Right renal cortex interstitium (tissue), 3 donors: ENCODE measurements around the gene PYGO1. TPM values are rescaled to one million over a fixed set of nuclear protein-coding genes. Genes with fewer than 3 reads are reported as not detected.

ENCODE experiments used
- DNase-seq, 3 donors: peaks; one replicate each; pipeline ENCODE4 v3.0.0-alpha.2; 2013; ENCODE audit warnings: low read depth in 3 of 3, low spot score in 2 of 3
- polyA plus RNA-seq, 3 donors: library from polyadenylated mRNA; unstranded; fragments of 120-200 nt; gene quantifications; one replicate each; pipeline ENCODE4 v1.2.1, GENCODE V29; 2013; ENCODE audit not compliant: insufficient read length in 3 of 3

The PYGO1 gene
- polyA plus RNA-seq, 3 donors, result 14.8 to 16.5 (median 15.4) TPM

DNA sequence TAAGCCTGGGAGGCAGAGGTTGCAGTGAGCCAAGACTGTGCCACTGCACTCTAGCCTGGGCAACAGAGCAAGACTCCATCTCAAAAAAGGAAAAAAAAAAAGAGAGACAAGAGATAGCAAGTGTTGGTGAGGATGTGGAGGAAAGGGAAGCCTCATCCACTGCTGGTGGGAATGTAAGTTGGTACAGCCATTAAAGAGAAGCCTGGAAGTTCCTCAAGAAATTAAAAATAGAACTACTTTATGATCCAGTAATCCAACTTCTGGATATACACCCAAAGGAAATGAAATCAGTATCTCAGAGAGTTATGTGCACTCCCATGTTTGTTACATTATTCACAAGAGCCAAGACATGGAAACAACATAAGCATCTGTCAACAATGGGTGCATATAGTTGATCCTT, 14.9 kb downstream of the PYGO1 start:
- no peak for DNase-seq

DNA sequence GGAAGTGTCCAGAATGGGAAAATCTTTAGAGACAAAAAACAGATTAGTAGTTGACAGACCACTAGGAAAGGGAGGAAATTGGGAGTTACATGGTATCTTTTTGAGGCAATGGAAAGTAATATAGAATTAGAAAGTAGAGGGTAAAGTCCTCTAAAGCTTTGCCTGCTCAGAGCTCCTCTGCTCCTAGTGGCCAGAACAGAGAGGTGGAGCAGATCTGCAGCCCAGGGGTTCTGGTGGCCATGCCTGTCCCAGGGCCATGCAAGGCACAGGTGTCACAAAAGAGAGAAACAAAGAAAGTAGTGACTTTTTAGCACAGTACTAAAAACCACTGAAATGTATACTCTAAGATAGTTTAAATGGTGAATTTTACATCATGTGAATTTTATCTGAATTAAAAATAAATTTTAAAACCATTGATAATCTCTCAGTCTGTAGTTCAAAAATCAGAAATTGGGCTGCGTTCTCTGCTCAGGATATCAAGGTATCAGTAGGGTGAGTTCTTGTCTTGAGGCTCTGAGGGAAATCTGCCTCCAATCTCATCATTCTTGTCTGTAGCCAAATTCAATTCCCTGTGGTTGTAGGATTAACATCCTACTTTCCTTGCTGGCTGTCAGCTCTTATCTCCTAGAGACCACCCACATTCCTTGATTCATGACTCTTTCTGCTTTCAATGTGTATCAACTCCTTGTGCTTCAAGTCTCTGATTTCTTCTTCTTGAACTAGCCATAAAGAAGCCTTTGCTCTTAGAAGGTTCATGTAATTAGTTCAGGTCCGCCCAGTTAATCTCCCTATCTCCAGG, 23.6 kb downstream of the PYGO1 start:
- no peak for DNase-seq

DNA sequence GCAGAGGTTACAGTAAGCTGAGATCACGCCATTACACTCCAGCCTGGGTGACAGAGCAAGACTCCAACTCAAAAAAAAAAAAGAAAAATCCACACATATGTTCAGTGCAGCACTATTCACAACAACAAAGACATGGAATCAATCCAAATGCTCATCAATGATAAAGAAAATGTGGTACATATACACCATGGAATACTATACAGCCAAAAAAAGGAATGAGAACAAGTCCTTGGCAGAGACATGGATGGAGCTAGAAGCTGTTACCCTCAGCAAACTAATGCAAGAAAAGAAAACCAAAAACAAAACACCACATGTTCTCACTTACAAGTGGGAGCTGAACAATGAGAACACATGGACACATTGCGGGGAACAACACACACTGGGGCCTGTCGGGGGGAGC, 25.5 kb downstream of the PYGO1 start:
- DNase-seq, result no peak

DNA sequence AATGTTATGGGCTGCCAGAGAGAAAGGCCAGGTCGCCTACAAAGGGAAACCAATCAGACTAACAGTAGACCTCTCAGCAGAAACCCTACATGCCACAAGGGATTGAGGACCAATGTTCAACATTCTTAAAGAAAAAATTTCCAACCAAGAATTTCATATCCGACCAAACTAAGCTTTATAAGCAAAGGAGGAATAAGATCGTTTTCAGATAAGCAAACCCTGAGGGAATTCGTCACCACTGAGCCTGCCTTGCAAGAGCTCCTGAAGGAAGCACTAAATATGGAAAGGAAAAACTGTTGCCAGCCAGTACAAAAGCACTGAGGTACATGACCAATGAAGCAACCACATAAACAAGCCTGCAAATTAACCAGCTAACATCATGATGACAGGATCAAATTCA, 33.1 kb downstream of the PYGO1 start:
- DNase-seq, result no peak

DNA sequence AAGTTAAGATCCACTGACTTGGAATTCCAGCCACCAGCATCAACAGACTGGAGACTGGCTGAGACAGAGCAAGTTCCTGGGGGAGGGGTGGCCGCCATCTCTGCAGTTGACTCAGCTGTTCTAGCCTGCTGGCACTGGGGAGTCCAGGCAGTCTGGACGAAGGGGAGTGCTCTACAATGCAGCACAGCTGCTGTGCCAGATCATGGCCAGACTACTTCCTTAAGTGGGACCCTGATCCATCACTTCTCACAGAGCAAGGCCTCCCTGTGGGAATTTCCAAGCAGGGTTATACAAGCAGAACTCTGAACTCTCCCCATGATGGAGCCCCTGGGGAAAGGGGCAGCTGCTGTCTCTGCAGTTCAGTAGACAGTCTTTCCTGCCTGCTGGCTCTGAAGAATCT, 35.2 kb downstream of the PYGO1 start:
- DNase-seq, result no peak

DNA sequence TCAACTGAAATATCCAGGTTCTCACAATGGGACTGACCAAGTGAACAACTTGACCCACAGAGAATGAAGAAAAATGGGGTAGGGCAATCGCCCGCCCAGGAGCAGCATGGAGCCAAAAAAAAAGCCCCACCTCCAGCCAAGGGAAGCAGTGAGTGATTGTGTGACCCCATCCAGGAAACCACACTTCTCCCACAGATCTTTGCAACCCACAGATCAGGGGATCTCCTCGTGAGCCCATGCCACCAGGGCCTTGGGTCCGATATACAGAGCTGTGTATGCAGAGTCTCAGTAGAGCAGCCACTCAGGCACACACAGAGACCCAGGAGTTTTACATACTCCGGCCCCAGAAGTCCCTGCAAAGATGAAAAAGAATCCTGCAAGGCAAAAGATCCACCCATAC, 35.7 kb downstream of the PYGO1 start:
- DNase-seq, result no peak

DNA sequence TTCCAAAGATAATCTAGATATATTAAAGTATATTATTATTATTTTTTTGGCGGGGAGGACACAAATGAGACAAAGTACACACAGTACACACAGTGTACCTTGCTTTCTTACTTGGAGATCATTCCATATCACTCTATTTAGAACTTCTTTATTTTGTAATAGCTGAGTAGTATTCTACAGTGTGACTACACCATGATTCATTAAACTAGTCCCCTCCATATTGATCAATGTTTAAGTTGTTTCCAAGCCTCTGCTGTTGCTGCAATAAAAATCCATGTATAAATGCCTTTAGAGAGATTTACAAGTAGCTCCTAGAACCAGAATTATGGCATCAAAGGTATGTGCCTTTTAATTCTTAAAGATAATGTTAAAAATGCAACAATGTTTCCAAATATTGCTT, 38.8 kb downstream of the PYGO1 start:
- no peak for DNase-seq

DNA sequence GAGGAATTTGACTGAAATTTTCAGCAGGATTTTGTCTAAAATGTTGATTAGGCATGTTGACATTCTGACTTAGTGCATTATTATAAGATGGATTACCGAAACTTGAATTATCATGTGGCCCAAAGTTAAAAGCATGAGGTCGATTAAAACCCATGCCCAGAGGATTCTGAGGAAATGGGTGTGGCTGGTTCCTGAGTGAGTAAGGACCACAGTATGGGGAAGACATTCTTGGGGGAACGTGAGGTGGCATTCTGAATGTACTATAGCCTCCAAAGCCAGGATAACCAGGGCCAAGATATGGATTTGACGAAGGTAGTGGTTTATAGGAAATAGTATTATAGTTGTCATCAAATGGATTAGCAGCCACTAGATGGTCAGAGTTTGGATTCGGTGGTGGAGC, 41.4 kb downstream of the PYGO1 start:
- DNase-seq, result no peak

DNA sequence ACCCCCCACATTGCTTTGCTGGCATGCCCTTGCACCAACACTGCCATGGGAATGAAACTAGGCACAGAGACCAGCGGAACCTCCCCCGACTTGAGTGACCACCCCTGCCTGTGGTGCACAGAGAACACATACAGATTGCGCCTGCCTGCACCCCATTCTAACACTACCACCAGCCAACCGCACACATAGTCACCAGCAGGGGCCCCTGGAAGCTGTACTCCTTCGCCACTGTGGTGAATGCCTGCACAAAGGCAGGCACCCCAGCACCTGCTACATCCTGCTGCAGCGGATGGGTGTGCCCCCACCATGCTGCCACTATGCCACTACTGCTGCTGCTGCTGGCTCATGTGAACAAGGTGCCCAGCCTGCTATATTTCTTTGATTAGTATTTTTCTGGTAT, 52.7 kb downstream of the PYGO1 start:
- no peak for DNase-seq

DNA sequence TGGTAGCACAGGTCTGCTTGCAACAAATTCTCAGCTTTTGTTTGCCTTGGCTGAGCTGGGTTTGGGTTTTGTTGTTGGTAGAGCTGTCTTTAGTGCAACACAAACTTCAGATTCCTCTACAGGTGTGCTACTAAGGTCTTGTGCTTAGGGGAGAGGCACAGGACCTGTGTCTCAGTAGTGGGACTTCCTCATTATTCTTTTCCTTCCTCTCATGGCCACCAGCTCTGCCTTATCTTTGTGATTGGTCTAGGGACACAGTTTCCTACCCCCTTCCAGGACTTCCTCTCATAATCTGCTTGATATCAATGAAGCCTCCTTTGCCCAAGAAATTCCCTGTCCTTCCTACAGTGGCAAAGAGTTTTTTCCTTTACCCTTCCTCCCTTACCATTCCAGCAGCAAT, 55.2 kb downstream of the PYGO1 start:
- no peak for DNase-seq

DNA sequence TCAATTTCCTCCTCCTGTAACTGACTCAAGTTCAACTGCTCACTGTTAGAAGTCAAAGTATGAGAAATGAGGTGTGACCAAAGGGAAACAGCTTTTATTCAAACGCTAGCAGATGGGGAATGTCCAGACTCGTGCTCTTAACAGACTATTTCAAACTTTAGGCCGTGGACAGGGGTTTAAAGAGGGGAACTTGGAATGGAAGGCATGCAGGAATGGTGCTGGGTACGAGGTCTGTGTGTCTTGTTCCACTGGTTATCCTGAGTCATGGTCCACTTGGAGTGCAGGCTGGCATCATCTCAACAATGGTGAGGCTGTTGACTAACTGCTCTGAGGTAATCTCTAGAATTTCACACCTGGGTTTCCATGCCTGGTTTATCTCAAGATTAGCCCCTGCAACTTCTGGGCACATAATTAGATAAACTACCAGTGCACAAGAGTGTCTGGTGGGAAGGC, 57.3 kb downstream of the PYGO1 start:
- DNase-seq, result no peak

DNA sequence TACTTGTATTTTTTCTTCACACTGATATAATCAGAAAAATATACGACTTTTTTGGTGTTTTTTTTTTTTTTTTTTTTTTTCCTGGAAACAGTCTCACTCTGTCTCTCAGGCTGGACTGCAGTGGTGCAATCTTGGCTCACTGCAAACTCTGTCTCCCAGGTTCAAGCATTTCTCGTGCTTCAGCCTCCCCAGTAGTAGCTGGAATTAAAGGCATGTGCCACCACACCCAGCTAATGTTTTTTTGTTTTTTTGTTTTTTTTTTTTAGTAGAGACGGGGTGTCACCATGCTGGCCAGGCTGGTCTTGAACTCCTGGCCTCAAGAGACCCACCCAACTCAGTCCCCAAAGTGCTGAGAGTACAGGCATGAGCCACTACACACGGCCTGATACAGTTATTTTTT, 59.3 kb downstream of the PYGO1 start:
- no peak for DNase-seq

DNA sequence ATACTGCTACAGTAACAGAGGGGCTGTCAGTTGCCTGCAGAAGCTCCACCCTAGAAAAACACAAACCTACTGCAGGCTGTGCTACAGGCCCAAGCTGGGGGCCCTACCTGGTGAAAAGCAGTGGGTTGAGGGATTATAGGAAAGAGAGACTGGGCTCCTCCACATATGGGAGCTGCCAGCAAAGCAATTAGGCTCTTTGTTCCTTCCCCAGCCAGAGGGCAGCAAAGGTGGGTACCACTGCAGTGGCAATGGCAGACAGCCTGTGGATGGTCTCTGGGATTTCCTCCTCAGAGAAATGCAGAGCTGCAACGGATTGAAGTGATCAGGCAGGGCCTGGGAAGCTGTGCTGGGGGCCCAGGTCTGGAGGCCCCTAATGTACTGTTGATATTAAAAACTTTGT, 61.0 kb downstream of the PYGO1 start:
- DNase-seq, result no peak

DNA sequence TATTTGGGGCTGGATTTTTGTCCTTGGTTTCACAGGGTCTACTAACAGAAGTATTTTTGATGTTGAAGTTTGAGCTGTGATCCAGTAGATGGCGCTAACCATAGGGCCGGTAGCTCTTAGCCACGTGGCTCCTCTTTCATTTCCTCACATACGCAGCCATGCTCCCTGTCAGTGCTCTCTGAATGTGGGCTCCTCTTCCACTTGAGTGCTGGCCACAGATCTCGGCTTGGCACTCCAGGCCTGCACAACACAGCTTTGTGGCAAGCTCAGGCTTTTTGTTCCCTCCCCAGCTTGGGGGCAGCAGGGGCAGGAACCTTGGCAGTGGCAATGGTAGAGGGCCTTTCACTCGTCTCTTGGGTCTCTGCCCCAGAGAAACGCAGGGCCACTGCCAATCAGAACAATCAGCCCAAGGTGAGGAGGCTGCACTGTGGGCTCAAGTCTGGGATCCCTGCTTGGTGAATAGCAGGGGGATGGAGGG, 61.5 kb downstream of the PYGO1 start:
- DNase-seq, result no peak

DNA sequence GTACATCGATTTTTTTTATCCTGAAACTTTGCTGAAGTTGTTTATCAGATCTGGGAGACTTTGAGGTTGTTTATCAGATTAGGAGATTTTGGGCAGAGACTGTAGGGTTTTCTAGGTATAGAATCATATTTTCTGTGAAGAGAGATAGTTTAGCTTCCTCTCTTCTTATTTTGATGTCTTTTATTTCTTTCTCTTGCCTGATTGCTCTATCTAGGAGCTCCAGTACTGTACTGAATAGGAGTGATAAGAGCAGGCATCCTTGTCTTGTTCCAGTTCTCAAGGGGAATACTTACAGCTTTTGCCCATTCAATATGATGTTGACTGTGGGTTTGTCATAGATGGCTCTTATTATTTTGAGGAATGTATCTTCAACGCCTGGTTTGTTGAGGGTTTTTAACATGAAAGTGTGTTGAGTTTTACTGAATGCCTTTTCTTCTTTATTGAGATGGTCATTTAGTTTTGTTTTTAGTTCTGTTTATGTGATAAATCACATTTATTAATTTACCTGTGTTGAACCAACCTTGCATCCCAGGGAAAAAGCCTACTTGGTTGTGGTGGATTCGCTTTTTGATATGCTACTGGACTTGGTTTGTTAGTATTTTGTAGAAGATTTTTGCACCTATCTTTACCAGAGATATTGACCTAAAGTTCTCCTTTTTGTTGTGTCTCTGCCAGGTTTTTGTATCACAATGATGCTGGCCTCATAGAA, 65.2 kb downstream of the PYGO1 start:
- no peak for DNase-seq

DNA sequence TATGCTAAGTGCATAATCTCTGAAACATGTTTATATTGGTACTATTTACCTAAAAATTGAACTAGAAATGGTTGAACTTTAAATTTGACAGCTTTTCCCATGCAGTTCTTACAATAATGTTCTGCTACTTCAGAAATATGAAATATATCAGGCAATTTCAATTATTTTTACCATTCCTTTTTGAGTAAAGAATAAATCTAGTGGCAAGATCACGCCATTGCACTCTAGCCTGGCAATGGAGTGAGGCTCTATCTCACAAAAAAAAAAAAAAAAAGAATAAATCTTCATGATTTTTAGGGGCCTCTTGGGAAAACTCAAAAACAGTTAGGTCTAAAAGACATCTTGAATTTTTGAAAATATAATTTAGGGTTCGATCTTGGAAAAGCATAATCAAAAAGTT, 69.5 kb downstream of the PYGO1 start:
- no peak for DNase-seq

DNA sequence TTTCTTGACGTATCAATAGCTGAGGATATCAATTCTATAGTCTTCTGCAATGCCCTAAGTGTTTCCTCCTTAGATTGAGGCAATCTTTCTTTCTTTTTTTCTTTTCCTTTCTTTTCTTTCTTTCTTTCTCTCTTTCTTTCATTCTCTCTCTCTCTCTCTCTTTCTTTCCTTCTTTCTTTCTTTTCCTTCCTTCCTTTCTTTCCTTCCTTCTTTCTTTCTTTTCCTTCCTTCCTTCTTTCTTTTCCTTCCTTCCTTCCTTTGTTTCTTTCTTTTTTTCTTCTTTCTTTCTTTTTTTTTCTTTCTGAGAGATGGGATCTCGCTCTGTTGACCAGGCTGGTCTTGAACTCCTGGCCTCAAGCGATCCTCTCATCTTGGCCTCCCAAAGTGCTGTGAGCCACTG, 70.1 kb downstream of the PYGO1 start:
- DNase-seq, result no peak

DNA sequence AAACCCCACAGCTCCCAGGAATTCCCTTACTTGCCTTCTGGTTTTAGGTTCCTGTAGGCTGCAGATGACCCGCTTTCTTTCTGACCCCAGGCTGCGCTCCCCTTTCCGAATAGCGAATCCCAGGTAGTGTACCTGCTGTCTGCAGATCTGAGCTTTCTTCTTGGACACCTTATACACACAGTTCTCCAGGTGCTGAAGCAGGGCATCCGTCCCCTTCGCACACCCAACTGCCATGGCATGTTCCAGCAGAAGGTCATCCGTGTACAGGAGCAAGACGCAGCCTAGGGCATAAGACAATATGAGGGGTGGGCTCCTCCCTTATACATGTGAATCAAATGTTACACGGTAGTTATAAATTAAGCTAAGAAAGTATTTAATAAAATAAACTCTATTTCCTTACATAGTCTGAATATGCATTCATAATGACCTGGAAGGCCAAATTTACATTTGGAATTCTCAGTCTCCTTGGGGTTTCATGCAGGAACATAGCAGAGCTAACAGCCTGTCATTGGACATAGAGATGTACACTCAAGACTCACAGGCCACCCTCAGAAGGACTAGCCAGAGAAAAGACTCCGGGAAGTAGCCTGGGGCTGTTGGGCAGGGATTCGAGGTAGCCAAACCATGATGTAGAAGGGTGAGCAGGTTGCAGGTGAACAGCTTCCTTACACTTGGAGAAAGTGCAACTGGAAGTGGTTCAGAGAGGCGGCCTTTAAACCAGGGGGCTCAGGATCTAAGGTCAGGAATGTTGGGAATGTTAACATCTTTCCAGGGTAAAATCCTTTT, 72.0 kb downstream of the PYGO1 start:
- DNase-seq, result no peak

DNA sequence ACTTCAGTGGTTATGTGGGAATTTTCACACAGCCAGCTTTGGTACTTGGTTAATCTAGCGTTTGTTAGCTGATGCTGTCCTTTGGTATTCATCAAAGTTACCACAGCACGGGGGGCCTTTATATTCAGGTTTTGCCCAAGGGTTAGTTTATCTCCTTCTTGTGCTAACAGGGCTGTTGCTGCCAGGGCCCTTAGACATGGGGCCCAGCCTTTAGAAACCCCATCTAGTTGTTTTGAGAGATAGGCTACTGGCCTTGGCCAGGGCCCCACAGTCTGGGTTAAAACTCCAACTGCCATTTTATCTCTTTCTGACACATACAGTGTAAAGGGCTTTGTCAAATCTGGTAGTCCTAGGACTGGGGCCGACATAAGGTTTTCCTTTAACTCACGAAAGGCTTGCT, 72.7 kb downstream of the PYGO1 start:
- DNase-seq, result no peak

DNA sequence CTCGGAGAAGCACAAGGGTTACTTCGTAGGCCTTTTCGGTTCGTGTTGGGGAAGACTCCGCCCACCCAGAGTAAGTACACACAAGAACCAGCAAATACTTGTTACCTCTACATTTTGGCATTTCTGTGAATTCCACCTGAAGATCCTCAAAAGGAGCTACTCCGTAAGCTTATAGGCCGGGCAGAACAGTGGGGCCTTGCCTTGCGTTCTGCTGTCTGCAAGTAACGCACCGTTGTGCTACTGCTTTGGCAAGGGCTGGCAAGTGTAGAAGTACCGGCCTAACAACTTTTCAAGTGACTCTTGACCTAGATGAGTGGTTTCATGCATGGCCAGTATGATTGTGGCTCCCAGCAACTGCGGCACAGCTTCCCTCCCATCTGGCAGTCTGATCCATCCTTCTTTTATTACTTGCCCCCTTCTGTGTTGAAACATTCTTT, 73.7 kb downstream of the PYGO1 start:
- no peak for DNase-seq
